GM12878 (cell line): ENCODE results near the gene APOLD1. TPM values are rescaled to one million over a fixed set of nuclear protein-coding genes. Genes with fewer than 3 reads are reported as not detected.
A peak's percentile ranks its signal among the peaks of the same experiment; 100 is the strongest.

ENCODE experiments used
- ATF7 ChIP-seq: fragments of 450-650 bp; IDR thresholded peaks from 2 replicates; pipeline ENCODE4 v1.6.1; 2016; ENCODE audit warnings: low read depth, mild to moderate bottlenecking
- BACH1 ChIP-seq: fragments of 450-650 bp; IDR thresholded peaks from 2 replicates; pipeline ENCODE4 v1.6.1; 2017; ENCODE audit warnings: mild to moderate bottlenecking, borderline replicate concordance
- BRCA1 ChIP-seq: IDR thresholded peaks from 2 replicates; pipeline ENCODE4 v1.6.1; 2011; ENCODE audit warnings: low read depth, low read length, improper control_type of control experiment
- CBFB ChIP-seq: IDR thresholded peaks from 2 replicates; pipeline ENCODE4 v1.6.1; 2016; ENCODE audit warnings: antibody characterized with exemption, low read depth
- CHD1 ChIP-seq: IDR thresholded peaks from 2 replicates; pipeline ENCODE4 v1.6.1; 2012; ENCODE audit warnings: low read depth, low read length, improper control_type of control experiment
- CREM ChIP-seq: IDR thresholded peaks from 2 replicates; pipeline ENCODE4 v1.6.1; 2014; ENCODE audit warnings: antibody characterized with exemption, low read depth
- E2F4 ChIP-seq: IDR thresholded peaks from 2 replicates; pipeline ENCODE4 v1.6.1; 2012; ENCODE audit warnings: low read depth, low read length, improper control_type of control experiment
- EED ChIP-seq: sonication (generic); IDR thresholded peaks from 2 replicates; pipeline ENCODE4 v1.6.1; 2016; ENCODE audit warnings: antibody characterized with exemption, low read depth
- ESRRA ChIP-seq: IDR thresholded peaks from 2 replicates; pipeline ENCODE4 v1.6.1; 2012; ENCODE audit warnings: mild to moderate bottlenecking, low read length, improper control_type of control experiment
- MEF2A ChIP-seq: IDR thresholded peaks from 2 replicates; pipeline ENCODE4 v1.6.1; 2011; ENCODE audit warnings: low read depth, mild to moderate bottlenecking, low read length, moderate library complexity; ENCODE audit not compliant: insufficient read depth
- MTA2 ChIP-seq: fragments of 450-650 bp; IDR thresholded peaks from 2 replicates; pipeline ENCODE4 v1.6.1; 2016; ENCODE audit warnings: low read depth, mild to moderate bottlenecking, moderate library complexity
- PBX3 ChIP-seq: IDR thresholded peaks from 2 replicates; pipeline ENCODE4 v1.6.1; 2011; ENCODE audit warnings: mild to moderate bottlenecking, low read depth, low read length, moderate library complexity; ENCODE audit not compliant: insufficient replicate concordance
- PML ChIP-seq: IDR thresholded peaks from 2 replicates; pipeline ENCODE4 v1.6.1; 2012; ENCODE audit warnings: low read length, inconsistent platforms
- POLR2A ChIP-seq: IDR thresholded peaks from 2 replicates; pipeline ENCODE4 v1.6.1; 2011; ENCODE audit warnings: low read depth, mild to moderate bottlenecking, low read length
- POU2F2 ChIP-seq: IDR thresholded peaks from 3 replicates; pipeline ENCODE4 v1.6.1; 2011; ENCODE audit warnings: low read depth, mild to moderate bottlenecking, low read length, borderline replicate concordance
- RELA ChIP-seq: fragments of 450-650 bp; IDR thresholded peaks from 2 replicates; pipeline ENCODE4 v1.8.0; 2014; ENCODE audit warnings: borderline replicate concordance; ENCODE audit not compliant: partially characterized antibody
- SIN3A ChIP-seq: IDR thresholded peaks from 2 replicates; pipeline ENCODE4 v1.6.1; 2012; ENCODE audit warnings: low read depth, low read length, improper control_type of control experiment
- TBL1XR1 ChIP-seq: IDR thresholded peaks from 2 replicates; pipeline ENCODE4 v1.6.1; 2012; ENCODE audit warnings: low read depth, low read length, improper control_type of control experiment
- ZNF622 ChIP-seq: fragments of 450-650 bp; IDR thresholded peaks from 2 replicates; pipeline ENCODE4 v1.6.1; 2017; ENCODE audit warnings: mild to moderate bottlenecking, inconsistent platforms
- ZSCAN29 ChIP-seq: fragments of 450-650 bp; IDR thresholded peaks from 2 replicates; pipeline ENCODE4 v1.6.1; 2017; ENCODE audit warnings: mild to moderate bottlenecking, moderate library complexity
- polyA plus RNA-seq, 11 experiments: library from polyadenylated mRNA; depleted of rRNA in 4 of 11; unstranded in 6 of 11; stranded (reverse) in 5 of 11; fragments of >200 nt; fragmentation: Nextera tagmentation in 4 of 11; fragmentation: Illumina TruSeq in 1 of 11; extraction: Ambion mirVana in 4 of 11; extraction: Trizol in 1 of 11; gene quantifications; 1 replicate in 1 of 11; 2 replicates in 10 of 11; pipeline versions ENCODE4 v1.2.1 to v1.2.3, GENCODE V29; 2011 to 2016; ENCODE audit warnings: inconsistent platforms in 2 of 11, missing spikeins in 2 of 11, low read depth in 1 of 11
- total RNA-seq, 4 experiments: library from RNA; depleted of rRNA in 3 of 4; stranded (reverse); fragments of >200 nt in 3 of 4; fragmentation: Illumina TruSeq in 1 of 4; extraction: Trizol in 1 of 4; gene quantifications; 2 replicates each; pipeline versions ENCODE4 v1.2.1 to v1.2.3, GENCODE V29; 2013 to 2021
- TF ChIP-seq, protein P1 (sequence below): fragments of 450-650 bp; formaldehyde crosslinking; IDR thresholded peaks from 2 replicates; pipeline ENCODE4 v1.5.0; 2022; ENCODE audit warnings: mild to moderate bottlenecking, missing genetic modification characterization
- TF ChIP-seq, protein P2 (sequence below): fragments of 450-650 bp; IDR thresholded peaks from 2 replicates; pipeline ENCODE4 v1.6.1; 2016; ENCODE audit warnings: mild to moderate bottlenecking, moderate library complexity, borderline replicate concordance

APOLD1 gene
- total and polyA plus RNA-seq, 10 of the 15 experiments (the other 5 are each of a cell fraction or from before 2014, with no cell fraction given): 1.1 to 8.9 (median 4.2) TPM

- no peak for TF ChIP-seq TBL1XR1
- peak; percentile 44; the same call in 1 of the 2 replicates for TF ChIP-seq POLR2A
- no peak for TF ChIP-seq MEF2A
- TF ChIP-seq, protein P1, sequence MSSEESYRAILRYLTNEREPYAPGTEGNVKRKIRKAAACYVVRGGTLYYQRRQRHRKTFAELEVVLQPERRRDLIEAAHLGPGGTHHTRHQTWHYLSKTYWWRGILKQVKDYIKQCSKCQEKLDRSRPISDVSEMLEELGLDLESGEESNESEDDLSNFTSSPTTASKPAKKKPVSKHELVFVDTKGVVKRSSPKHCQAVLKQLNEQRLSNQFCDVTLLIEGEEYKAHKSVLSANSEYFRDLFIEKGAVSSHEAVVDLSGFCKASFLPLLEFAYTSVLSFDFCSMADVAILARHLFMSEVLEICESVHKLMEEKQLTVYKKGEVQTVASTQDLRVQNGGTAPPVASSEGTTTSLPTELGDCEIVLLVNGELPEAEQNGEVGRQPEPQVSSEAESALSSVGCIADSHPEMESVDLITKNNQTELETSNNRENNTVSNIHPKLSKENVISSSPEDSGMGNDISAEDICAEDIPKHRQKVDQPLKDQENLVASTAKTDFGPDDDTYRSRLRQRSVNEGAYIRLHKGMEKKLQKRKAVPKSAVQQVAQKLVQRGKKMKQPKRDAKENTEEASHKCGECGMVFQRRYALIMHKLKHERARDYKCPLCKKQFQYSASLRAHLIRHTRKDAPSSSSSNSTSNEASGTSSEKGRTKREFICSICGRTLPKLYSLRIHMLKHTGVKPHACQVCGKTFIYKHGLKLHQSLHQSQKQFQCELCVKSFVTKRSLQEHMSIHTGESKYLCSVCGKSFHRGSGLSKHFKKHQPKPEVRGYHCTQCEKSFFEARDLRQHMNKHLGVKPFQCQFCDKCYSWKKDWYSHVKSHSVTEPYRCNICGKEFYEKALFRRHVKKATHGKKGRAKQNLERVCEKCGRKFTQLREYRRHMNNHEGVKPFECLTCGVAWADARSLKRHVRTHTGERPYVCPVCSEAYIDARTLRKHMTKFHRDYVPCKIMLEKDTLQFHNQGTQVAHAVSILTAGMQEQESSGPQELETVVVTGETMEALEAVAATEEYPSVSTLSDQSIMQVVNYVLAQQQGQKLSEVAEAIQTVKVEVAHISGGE (CRISPR knock-in tag): no peak
- no peak for TF ChIP-seq CHD1
- no peak for TF ChIP-seq ESRRA
- TF ChIP-seq ATF7: peak; percentile 4; the same call in 1 of the 2 replicates
- no peak for TF ChIP-seq BRCA1
- TF ChIP-seq ZSCAN29: no peak
- TF ChIP-seq MTA2: no peak
- no peak for TF ChIP-seq SIN3A
- TF ChIP-seq, protein P2, sequence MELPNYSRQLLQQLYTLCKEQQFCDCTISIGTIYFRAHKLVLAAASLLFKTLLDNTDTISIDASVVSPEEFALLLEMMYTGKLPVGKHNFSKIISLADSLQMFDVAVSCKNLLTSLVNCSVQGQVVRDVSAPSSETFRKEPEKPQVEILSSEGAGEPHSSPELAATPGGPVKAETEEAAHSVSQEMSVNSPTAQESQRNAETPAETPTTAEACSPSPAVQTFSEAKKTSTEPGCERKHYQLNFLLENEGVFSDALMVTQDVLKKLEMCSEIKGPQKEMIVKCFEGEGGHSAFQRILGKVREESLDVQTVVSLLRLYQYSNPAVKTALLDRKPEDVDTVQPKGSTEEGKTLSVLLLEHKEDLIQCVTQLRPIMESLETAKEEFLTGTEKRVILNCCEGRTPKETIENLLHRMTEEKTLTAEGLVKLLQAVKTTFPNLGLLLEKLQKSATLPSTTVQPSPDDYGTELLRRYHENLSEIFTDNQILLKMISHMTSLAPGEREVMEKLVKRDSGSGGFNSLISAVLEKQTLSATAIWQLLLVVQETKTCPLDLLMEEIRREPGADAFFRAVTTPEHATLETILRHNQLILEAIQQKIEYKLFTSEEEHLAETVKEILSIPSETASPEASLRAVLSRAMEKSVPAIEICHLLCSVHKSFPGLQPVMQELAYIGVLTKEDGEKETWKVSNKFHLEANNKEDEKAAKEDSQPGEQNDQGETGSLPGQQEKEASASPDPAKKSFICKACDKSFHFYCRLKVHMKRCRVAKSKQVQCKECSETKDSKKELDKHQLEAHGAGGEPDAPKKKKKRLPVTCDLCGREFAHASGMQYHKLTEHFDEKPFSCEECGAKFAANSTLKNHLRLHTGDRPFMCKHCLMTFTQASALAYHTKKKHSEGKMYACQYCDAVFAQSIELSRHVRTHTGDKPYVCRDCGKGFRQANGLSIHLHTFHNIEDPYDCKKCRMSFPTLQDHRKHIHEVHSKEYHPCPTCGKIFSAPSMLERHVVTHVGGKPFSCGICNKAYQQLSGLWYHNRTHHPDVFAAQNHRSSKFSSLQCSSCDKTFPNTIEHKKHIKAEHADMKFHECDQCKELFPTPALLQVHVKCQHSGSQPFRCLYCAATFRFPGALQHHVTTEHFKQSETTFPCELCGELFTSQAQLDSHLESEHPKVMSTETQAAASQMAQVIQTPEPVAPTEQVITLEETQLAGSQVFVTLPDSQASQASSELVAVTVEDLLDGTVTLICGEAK: no peak; the same call in 1 of the 2 replicates
- no peak for TF ChIP-seq RELA
- TF ChIP-seq CBFB: 0 out of 2 replicates have a peak, but pooled peaks have one; percentile 16
- no peak for TF ChIP-seq BACH1
- 0 out of 2 replicates have a peak, but pooled peaks have one; percentile 26 for TF ChIP-seq CREM
- no peak for TF ChIP-seq E2F4
- no peak for TF ChIP-seq PBX3
- TF ChIP-seq PML: 0 out of 2 replicates have a peak, but pooled peaks have one; percentile 50
- no peak for TF ChIP-seq ZNF622
- TF ChIP-seq POU2F2: no peak
- no peak for TF ChIP-seq EED
Measured at GRCh38 chr12:12736759-12737676, 48.4 kb upstream of the APOLD1 start (continued).
